Gastroesophageal sphincter (tissue), 3 donors: Measurements from ENCODE around the gene PLXDC2.

Experiments
- EP300 ChIP-seq: sonication (generic); formaldehyde crosslinking; IDR thresholded peaks from one replicate; pipeline ENCODE4 v1.6.1; 2017; ENCODE audit warnings: antibody characterized with exemption, mild to moderate bottlenecking
- POLR2A ChIP-seq, 2 donors: fragments of 450-650 bp; IDR thresholded peaks; one replicate each; pipeline ENCODE4 v1.6.1; 2017; ENCODE audit warnings: antibody characterized with exemption in 2 of 2, mild to moderate bottlenecking in 2 of 2, moderate library complexity in 1 of 2
- POLR2AphosphoS5 ChIP-seq: sonication (generic); formaldehyde crosslinking; IDR thresholded peaks from one replicate; pipeline ENCODE4 v1.6.1; 2017; ENCODE audit warnings: antibody characterized with exemption
- TF ChIP-seq, protein P1 (sequence below), 4 experiments: fragments of 200-600 bp in 2 of 4; fragments of 450-650 bp in 2 of 4; sonication (generic) in 1 of 4; IDR thresholded peaks; one replicate each; pipeline ENCODE4 v1.5.1; 2017 to 2019; ENCODE audit warnings: antibody characterized with exemption in 4 of 4, mild to moderate bottlenecking in 2 of 4, moderate library complexity in 2 of 4

DNA sequence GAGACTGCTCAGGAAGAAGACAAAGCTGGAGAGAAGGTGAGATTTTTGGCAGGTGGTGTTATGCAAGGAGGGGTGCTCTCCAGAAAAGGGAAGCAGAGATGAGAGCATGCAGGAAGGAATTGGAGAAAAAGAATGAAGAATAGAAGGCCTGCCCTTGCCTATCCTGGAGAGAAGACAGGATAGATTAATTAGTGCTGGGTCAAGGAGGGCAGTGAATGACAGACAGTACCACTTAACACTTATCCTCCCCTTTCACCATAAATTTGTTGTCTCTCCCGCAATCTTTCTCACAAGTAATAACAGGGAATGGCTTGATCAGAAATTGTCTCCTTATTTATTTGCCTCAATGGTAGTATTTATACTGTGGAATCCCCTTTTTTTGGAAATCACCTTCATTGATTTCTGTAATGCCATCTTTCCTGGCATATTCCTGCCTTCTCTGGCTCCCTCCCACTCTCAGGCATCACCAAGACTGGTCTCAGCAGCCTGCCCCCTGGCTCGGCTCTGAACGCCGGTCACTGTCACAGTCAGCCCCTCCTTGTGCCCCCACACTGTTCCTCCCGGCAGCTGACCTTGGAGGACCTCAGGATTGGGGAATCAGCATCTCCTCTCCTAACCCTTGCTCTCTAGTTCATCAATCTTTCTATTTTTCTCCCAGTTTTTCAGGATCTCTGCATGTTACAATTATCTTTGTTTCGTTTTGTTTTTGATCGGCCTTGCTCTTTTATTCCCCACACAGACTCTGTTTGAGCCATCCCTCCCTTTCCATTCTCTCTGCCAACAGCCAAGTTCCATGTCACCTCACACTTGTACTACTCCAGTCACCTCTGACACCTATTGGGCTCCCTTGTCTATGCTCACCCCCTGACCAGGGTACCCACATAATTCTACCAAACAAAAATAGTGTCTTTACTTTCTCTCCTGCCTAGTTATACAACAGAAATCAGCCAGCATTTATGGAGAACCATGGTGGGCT lies 294.2 kb downstream of the PLXDC2 start:
- no peak for TF ChIP-seq POLR2A (IDR thresholded peaks at IDR 0.05)
- TF ChIP-seq, protein P1, sequence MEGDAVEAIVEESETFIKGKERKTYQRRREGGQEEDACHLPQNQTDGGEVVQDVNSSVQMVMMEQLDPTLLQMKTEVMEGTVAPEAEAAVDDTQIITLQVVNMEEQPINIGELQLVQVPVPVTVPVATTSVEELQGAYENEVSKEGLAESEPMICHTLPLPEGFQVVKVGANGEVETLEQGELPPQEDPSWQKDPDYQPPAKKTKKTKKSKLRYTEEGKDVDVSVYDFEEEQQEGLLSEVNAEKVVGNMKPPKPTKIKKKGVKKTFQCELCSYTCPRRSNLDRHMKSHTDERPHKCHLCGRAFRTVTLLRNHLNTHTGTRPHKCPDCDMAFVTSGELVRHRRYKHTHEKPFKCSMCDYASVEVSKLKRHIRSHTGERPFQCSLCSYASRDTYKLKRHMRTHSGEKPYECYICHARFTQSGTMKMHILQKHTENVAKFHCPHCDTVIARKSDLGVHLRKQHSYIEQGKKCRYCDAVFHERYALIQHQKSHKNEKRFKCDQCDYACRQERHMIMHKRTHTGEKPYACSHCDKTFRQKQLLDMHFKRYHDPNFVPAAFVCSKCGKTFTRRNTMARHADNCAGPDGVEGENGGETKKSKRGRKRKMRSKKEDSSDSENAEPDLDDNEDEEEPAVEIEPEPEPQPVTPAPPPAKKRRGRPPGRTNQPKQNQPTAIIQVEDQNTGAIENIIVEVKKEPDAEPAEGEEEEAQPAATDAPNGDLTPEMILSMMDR (IDR thresholded peaks at IDR 0.05), result no peak
- TF ChIP-seq EP300, result no peak
- TF ChIP-seq POLR2AphosphoS5, result no peak
